Breast epithelium (tissue), 3 donors: ENCODE results near the gene MSRB1.

Experiments
- POLR2AphosphoS5 ChIP-seq, 3 donors: sonication (generic); formaldehyde crosslinking; IDR thresholded peaks; one replicate each; pipeline ENCODE4 v1.6.1; 2017; ENCODE audit warnings: antibody characterized with exemption in 3 of 3
- TF ChIP-seq, protein P1 (sequence below), 3 donors: fragments of 450-650 bp; IDR thresholded peaks; one replicate each; pipeline ENCODE4 v1.5.1; 2016 to 2017; ENCODE audit warnings: antibody characterized with exemption in 3 of 3, mild to moderate bottlenecking in 3 of 3, moderate library complexity in 3 of 3

DNA sequence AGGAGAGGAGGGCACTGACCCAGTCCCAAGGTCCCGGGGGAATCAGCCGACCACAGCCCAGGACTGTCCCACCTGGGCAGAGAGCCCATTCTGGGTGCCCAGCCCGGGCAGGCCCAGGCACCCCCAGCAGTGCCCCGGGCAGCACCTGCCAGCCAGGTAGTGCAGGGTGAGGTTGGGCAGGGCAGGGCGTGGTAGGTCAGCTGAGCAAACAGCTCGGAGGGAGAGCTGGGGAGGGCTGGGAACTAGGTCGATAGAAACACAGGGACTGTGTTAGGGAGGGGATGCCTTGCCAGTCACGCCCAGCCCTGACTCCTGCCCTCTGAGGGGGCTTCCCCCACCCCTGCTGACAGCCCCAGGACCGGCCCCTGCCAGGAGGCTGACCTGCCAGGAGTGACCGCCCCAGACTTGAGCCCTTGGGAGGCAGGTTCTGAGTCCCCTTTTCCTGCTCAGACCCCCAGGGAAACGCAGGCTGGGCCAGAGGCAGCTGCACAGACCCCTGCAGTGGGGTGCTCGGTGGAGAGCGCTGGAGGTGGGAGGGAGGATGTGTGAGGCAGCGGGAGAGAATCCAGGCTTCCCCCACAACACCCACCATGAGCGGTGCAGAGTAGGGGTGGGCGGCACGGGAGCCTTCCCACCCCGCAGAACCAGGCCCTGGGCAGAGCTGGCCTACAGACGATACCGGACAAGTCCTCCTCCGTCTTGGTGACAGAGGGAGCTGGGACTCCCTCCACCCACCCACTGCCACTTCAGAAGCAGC, 29.5 kb downstream of the MSRB1 start:
- TF ChIP-seq POLR2AphosphoS5 (IDR thresholded peaks at IDR 0.05), result no peak
- TF ChIP-seq, protein P1, sequence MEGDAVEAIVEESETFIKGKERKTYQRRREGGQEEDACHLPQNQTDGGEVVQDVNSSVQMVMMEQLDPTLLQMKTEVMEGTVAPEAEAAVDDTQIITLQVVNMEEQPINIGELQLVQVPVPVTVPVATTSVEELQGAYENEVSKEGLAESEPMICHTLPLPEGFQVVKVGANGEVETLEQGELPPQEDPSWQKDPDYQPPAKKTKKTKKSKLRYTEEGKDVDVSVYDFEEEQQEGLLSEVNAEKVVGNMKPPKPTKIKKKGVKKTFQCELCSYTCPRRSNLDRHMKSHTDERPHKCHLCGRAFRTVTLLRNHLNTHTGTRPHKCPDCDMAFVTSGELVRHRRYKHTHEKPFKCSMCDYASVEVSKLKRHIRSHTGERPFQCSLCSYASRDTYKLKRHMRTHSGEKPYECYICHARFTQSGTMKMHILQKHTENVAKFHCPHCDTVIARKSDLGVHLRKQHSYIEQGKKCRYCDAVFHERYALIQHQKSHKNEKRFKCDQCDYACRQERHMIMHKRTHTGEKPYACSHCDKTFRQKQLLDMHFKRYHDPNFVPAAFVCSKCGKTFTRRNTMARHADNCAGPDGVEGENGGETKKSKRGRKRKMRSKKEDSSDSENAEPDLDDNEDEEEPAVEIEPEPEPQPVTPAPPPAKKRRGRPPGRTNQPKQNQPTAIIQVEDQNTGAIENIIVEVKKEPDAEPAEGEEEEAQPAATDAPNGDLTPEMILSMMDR (IDR thresholded peaks at IDR 0.05), result no peak
